GM19239 (cell line): ENCODE measurements around the gene GNAQ.

Source experiments
- DNase-seq: peaks from one replicate; pipeline ENCODE4 v3.0.0; 2011; ENCODE audit warnings: low spot score; ENCODE audit not compliant: insufficient read length
- FAIRE-seq: peaks from 2 replicates; lab custom pipeline; 2011; peaks lifted over from hg19 to GRCh38; lab: Jason Lieb, UNC

GNAQ gene

GRCh38 chr9:77951369-77951768 lies 80.2 kb downstream of the GNAQ start:
- DNase-seq, result no peak
- no peak for FAIRE-seq

- FAIRE-seq (no peak), DNase-seq (no peak)
Observed at GRCh38 chr9:77949751-77950436, 81.7 kb downstream of the GNAQ start.

- no peak for FAIRE-seq
- DNase-seq, result no peak
Observed at GRCh38 chr9:77947651-77948050, 84.0 kb downstream of the GNAQ start.

GRCh38 chr9:77946969-77947620 lies 84.5 kb downstream of the GNAQ start:
- FAIRE-seq (no peak), DNase-seq (no peak)

GRCh38 chr9:77946296-77946695 lies 85.3 kb downstream of the GNAQ start:
- no peak for DNase-seq
- FAIRE-seq, result no peak

- FAIRE-seq (no peak), DNase-seq (no peak)
Observed at GRCh38 chr9:77945798-77946197, 85.8 kb downstream of the GNAQ start.

GRCh38 chr9:77944556-77945243 lies 86.9 kb downstream of the GNAQ start:
- no peak for DNase-seq
- FAIRE-seq, result no peak

- DNase-seq (no peak), FAIRE-seq (no peak)
Observed at GRCh38 chr9:77943057-77943456, 88.6 kb downstream of the GNAQ start.

GRCh38 chr9:77939149-77939668 lies 92.4 kb downstream of the GNAQ start:
- DNase-seq, result no peak
- FAIRE-seq, result no peak

GRCh38 chr9:77938163-77938562 lies 93.4 kb downstream of the GNAQ start:
- no peak for DNase-seq

GRCh38 chr9:77935974-77936373 lies 95.6 kb downstream of the GNAQ start:
- DNase-seq, result no peak
- no peak for FAIRE-seq

More at GRCh38 chr9:77938163-77938562, 93.4 kb downstream of the GNAQ start:
- no peak for FAIRE-seq

- no peak for FAIRE-seq
Observed at GRCh38 chr9:77935211-77935610, 96.4 kb downstream of the GNAQ start.

GRCh38 chr9:77933976-77934375 lies 97.6 kb downstream of the GNAQ start:
- FAIRE-seq (no peak), DNase-seq (no peak)

More at GRCh38 chr9:77935211-77935610, 96.4 kb downstream of the GNAQ start:
- no peak for DNase-seq

- FAIRE-seq, result no peak
- no peak for DNase-seq
Observed at GRCh38 chr9:77933019-77933418, 98.6 kb downstream of the GNAQ start.

- no peak for FAIRE-seq
- DNase-seq, result no peak
Observed at GRCh38 chr9:77929942-77930341, 101.7 kb downstream of the GNAQ start.

GRCh38 chr9:77927265-77927664 lies 104.3 kb downstream of the GNAQ start:
- DNase-seq (no peak), FAIRE-seq (no peak)

GRCh38 chr9:77926371-77926878 lies 105.2 kb downstream of the GNAQ start:
- FAIRE-seq (no peak), DNase-seq (no peak)

GRCh38 chr9:77922591-77922990 lies 109.0 kb downstream of the GNAQ start:
- no peak for FAIRE-seq

GRCh38 chr9:77917800-77918199 lies 113.8 kb downstream of the GNAQ start:
- FAIRE-seq (no peak), DNase-seq (no peak)

More at GRCh38 chr9:77922591-77922990, 109.0 kb downstream of the GNAQ start:
- DNase-seq, result no peak

GRCh38 chr9:77916820-77917219 lies 114.8 kb downstream of the GNAQ start:
- DNase-seq, result no peak
- FAIRE-seq, result no peak

- FAIRE-seq, result no peak
- DNase-seq, result no peak
Observed at GRCh38 chr9:77916410-77916819, 115.2 kb downstream of the GNAQ start.
